HG03354 (cell line): ENCODE measurements around the gene DCLK1.

Experiments
- ATAC-seq: cut with Tn5 transposase; IDR thresholded peaks from one replicate; pipeline ENCODE4 v1.9.1; 2021; ENCODE audit warnings: mild to moderate bottlenecking; ENCODE audit not compliant: unreplicated experiment, poor library complexity, severe bottlenecking

The DCLK1 gene

GRCh38 chr13:35781036-35782000 is 349.9 kb downstream of the DCLK1 start:
- ATAC-seq, result no peak

- no peak for ATAC-seq
Measured at GRCh38 chr13:35780613-35781012, 350.6 kb downstream of the DCLK1 start.

- no peak for ATAC-seq
Measured at GRCh38 chr13:35771898-35772297, 359.3 kb downstream of the DCLK1 start.

GRCh38 chr13:35770756-35771297 is 360.4 kb downstream of the DCLK1 start:
- ATAC-seq, result no peak

GRCh38 chr13:35769812-35770211 is 361.4 kb downstream of the DCLK1 start:
- ATAC-seq, result no peak

- no peak for ATAC-seq
Measured at GRCh38 chr13:35768551-35768950, 362.6 kb downstream of the DCLK1 start.

GRCh38 chr13:35768073-35768472 is 363.1 kb downstream of the DCLK1 start:
- ATAC-seq, result no peak

- no peak for ATAC-seq
Measured at GRCh38 chr13:35767256-35767976, 363.8 kb downstream of the DCLK1 start.

GRCh38 chr13:35766663-35767062 is 364.5 kb downstream of the DCLK1 start:
- no peak for ATAC-seq

GRCh38 chr13:35765941-35766340 is 365.2 kb downstream of the DCLK1 start:
- no peak for ATAC-seq

- ATAC-seq, result no peak
Measured at GRCh38 chr13:35765366-35765765, 365.8 kb downstream of the DCLK1 start.

- ATAC-seq, result no peak
Measured at GRCh38 chr13:35764326-35765015, 366.7 kb downstream of the DCLK1 start.

GRCh38 chr13:35763782-35764123 is 367.4 kb downstream of the DCLK1 start:
- ATAC-seq, result no peak

GRCh38 chr13:35763060-35763781 is 368.0 kb downstream of the DCLK1 start:
- ATAC-seq, result no peak

GRCh38 chr13:35761440-35762252 is 369.5 kb downstream of the DCLK1 start:
- no peak for ATAC-seq

GRCh38 chr13:35760735-35761281 is 370.4 kb downstream of the DCLK1 start:
- ATAC-seq, result no peak

- no peak for ATAC-seq
Measured at GRCh38 chr13:35747594-35747993, 383.6 kb downstream of the DCLK1 start.

GRCh38 chr13:35744566-35745178 is 386.5 kb downstream of the DCLK1 start:
- ATAC-seq, result no peak
